Lower lobe of right lung (tissue), 2 donors: ENCODE results near the gene ARHGAP23. TPM values are rescaled to one million over a fixed set of nuclear protein-coding genes. Genes with fewer than 3 reads are reported as not detected.
A peak's percentile ranks its signal among the peaks of the same experiment; 100 is the strongest.
"Not testable (repeated sequence)": the region's sequence is repeated elsewhere in the genome, so short reads cannot be mapped to it uniquely, and the experiment has no call there.

Experiments used
- ATAC-seq, 2 donors: fragments of 200-7000 bp; cut with Tn5 transposase; one replicate each; pipeline ENCODE4 v1.9.1; 2020 to 2022; ENCODE audit warnings: mild to moderate bottlenecking in 2 of 2, moderate library complexity in 2 of 2
- DNase-seq: peaks from one replicate; pipeline ENCODE4 v3.0.0-alpha.2; 2020
- H3K27ac ChIP-seq: fragments of 200-600 bp; one replicate; pipeline ENCODE4 v1.8.0; 2022
- H3K27me3 ChIP-seq: fragments of 200-600 bp; one replicate; pipeline ENCODE4 v1.8.0; 2022; ENCODE audit warnings: low read depth
- H3K36me3 ChIP-seq: fragments of 200-600 bp; one replicate; pipeline ENCODE4 v1.8.0; 2022; ENCODE audit warnings: mild to moderate bottlenecking
- H3K4me1 ChIP-seq: fragments of 200-600 bp; one replicate; pipeline ENCODE4 v1.8.0; 2022
- H3K4me3 ChIP-seq: fragments of 200-600 bp; one replicate; pipeline ENCODE4 v1.8.0; 2022; ENCODE audit warnings: mild to moderate bottlenecking
- H3K9me3 ChIP-seq: fragments of 200-600 bp; one replicate; pipeline ENCODE4 v1.8.0; 2022
- intact Hi-C: fragments of 100-400 bp; cut with DNase I; formaldehyde crosslinking; loops from one replicate; pipeline ENCODE4 v1.11.0; 2022
- total RNA-seq: library from RNA; stranded (reverse); fragmentation: NEBNext Ultra II Directional; extraction: Animal tissue kit (Norgen Biotek cat#: 25700); gene quantifications from one replicate; pipeline ENCODE4 v1.2.1, GENCODE V29; 2021
- TF ChIP-seq, protein P1 (sequence below): fragments of 200-600 bp; IDR thresholded peaks from one replicate; pipeline ENCODE4 v1.8.0; 2022; ENCODE audit warnings: antibody characterized with exemption, mild to moderate bottlenecking
- donor health status: DM: no; HTN: yes; CAD: no; lungs with severe emphysema.

The ARHGAP23 gene
- total RNA-seq, 1 donor from 2014 or later, result 48.4 TPM

DNA sequence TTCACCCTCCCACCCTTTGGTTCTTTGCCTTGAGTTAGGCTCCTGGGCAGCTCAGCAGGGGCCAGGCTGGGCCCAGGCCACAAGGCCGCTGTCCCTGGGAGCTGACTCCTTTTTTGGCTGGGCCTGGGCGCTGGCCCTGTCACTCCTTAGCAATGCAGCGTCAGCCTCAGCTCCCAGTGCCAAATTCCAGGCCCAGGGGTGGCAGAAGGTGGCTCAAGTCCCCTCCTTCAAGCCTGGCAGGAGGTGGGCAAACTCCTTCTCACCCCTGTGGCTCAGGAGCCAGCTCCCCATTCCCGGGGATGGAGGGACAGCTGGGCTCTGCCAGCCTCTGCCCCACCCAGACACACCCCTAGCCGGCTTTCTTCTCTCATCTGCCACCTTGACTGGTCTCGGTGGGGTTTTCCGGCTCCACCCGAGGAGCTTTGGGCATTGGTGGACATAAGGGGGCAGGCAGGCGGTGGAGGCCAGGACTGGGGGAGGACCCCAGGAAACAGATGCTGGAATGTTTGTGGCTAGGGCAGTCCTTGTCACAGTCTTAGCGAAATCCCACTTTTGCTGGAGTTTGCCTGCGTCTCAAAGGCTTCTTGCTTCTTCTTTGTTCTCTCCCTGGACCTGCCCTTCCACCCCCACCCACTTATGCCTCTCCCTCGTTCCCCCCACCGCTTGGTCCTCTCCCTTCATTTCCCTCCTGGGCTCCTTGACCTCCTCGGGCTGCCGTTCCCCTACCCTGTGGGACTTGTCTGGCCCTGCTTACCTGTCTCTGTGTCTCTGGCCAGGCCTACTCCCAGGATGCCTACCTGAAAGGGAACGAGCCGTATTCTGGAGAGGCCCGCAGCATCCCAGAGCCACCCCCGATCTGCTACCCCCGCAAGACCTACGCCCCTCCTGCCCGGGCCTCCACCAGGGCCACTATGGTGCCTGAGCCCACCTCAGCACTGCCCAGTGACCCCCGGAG lies 37.4 kb downstream of the ARHGAP23 start:
- ATAC-seq (peak; percentile 68 to 77), DNase-seq (peak; percentile 64)
- Histone ChIP-seq H3K4me3 (peak overlapping the region; percentile 52), H3K9me3 (no peaks in the 10 kb centered on the region), H3K4me1 (peaks cover 41% of the 10 kb centered on the region), H3K36me3 (peaks cover 44% of the 10 kb centered on the region), H3K27me3 (no peaks in the 10 kb centered on the region), H3K27ac (peak overlapping the region; percentile 89)
- TF ChIP-seq, protein P1, sequence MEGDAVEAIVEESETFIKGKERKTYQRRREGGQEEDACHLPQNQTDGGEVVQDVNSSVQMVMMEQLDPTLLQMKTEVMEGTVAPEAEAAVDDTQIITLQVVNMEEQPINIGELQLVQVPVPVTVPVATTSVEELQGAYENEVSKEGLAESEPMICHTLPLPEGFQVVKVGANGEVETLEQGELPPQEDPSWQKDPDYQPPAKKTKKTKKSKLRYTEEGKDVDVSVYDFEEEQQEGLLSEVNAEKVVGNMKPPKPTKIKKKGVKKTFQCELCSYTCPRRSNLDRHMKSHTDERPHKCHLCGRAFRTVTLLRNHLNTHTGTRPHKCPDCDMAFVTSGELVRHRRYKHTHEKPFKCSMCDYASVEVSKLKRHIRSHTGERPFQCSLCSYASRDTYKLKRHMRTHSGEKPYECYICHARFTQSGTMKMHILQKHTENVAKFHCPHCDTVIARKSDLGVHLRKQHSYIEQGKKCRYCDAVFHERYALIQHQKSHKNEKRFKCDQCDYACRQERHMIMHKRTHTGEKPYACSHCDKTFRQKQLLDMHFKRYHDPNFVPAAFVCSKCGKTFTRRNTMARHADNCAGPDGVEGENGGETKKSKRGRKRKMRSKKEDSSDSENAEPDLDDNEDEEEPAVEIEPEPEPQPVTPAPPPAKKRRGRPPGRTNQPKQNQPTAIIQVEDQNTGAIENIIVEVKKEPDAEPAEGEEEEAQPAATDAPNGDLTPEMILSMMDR, result no peak
- intact Hi-C loops, result no loop called here

DNA sequence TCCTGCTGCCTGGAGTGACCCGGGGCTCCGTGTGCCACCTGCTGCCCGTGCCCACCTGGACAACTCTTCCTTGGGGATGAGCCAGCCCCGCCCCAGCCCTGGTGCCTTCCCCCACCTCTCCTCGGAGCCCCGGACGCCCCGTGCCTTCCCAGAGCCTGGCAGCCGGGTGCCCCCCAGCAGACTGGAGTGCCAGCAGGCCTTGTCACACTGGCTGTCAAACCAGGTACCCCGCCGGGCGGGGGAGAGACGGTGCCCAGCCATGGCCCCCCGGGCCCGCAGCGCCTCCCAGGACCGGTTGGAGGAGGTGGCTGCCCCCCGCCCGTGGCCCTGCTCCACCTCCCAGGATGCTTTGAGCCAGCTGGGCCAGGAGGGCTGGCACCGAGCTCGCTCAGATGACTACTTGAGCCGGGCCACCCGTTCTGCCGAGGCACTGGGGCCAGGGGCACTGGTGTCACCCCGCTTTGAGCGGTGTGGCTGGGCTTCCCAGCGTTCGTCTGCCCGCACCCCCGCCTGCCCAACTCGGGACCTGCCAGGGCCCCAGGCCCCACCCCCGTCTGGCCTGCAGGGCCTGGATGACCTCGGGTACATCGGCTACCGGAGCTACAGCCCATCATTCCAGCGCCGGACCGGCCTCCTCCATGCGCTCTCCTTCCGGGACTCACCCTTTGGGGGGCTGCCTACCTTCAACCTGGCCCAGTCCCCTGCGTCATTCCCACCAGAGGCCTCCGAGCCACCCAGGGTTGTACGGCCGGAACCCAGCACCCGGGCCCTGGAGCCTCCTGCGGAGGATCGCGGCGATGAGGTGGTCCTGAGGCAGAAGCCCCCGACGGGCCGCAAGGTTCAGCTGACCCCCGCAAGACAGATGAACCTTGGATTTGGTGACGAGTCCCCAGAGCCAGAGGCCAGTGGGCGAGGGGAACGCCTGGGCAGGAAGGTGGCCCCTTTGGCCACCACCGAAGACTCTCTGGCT lies 38.4 kb downstream of the ARHGAP23 start:
- Histone ChIP-seq H3K36me3 (peaks cover 41% of the 10 kb centered on the region), H3K27ac (peak overlapping the region; percentile 89), H3K4me3 (peak overlapping the region; percentile 52), H3K4me1 (peaks cover 47% of the 10 kb centered on the region), H3K9me3 (no peaks in the 10 kb centered on the region), H3K27me3 (no peaks in the 10 kb centered on the region)
- intact Hi-C loops, result no loop called here
- TF ChIP-seq, protein P1, result no peak
- DNase-seq, result no peak
- ATAC-seq, result no peak

DNA sequence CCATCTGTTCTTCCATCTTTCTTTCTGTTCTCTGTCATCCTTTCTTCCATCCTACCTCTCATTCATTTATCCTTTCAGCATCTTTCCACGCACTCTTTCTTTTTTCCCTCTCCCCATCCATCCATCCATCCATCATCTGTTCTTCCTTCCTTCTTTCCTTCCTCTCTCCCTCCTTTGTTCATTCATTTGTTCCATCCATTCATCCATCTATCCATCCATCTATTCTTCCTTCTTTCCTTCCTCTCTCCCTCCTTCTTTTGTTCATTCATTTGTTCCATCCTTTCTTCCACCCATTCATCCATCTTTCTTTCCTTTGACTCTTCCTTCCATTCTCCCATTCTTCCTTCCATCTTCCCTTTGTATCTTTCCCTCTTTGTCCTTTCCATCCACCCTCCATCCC lies 39.2 kb downstream of the ARHGAP23 start:
- ATAC-seq (no peak), DNase-seq (no peak)
- TF ChIP-seq, protein P1, result no peak
- Histone ChIP-seq H3K4me3 (no peak overlapping the region), H3K4me1 (peaks cover 47% of the 10 kb centered on the region), H3K36me3 (peaks cover 48% of the 10 kb centered on the region), H3K9me3 (no peaks in the 10 kb centered on the region), H3K27ac (no peak overlapping the region), H3K27me3 (no peaks in the 10 kb centered on the region)
- intact Hi-C loops, result no loop called here

GRCh38 chr17:38469875-38470274 lies 41.6 kb downstream of the ARHGAP23 start:
- DNase-seq (no peak), ATAC-seq (no peak)
- Histone ChIP-seq H3K36me3 (peaks cover 53% of the 10 kb centered on the region), H3K27me3 (no peaks in the 10 kb centered on the region), H3K4me1 (peaks cover 38% of the 10 kb centered on the region), H3K4me3 (no peak overlapping the region), H3K9me3 (no peaks in the 10 kb centered on the region), H3K27ac (no peak overlapping the region)
- intact Hi-C loops, result no loop called here
- TF ChIP-seq, protein P1, result no peak

GRCh38 chr17:38471253-38471652 lies 43.0 kb downstream of the ARHGAP23 start:
- H3K36me3 ChIP-seq, result peaks cover 51% of the 10 kb centered on the region
- DNase-seq, H3K27ac ChIP-seq, H3K27me3 ChIP-seq, H3K9me3 ChIP-seq, intact Hi-C loops, H3K4me3 ChIP-seq: not testable (repeated sequence)
- ATAC-seq, result peak; percentile 66 to 72
- peaks cover 24% of the 10 kb centered on the region for H3K4me1 ChIP-seq
